Endothelial cell of umbilical vein (primary cell): Measurements from ENCODE around the gene SLC38A6. TPM values are rescaled to one million over a fixed set of nuclear protein-coding genes. Genes with fewer than 3 reads are reported as not detected.
"Not testable (repeated sequence)": the region's sequence is repeated elsewhere in the genome, so short reads cannot be mapped to it uniquely, and the experiment has no call there.

ENCODE experiments used
- BruUV-seq: library from RNA; stranded (reverse); fragments of 400-500 nt; replicated peaks from 2 replicates; lab custom pipeline; 2021; lab: Mats Ljungman, UMichigan
- CTCF ChIA-PET: fragments of 300-600, 350-600 bp; sonication (Branson Sonifier 250); formaldehyde crosslinking; loops from one replicate; lab custom pipeline; 2021; ENCODE audit warnings: antibody characterized with exemption, inconsistent platforms; lab: Charles Lee
- POLR2A ChIA-PET: fragments of 300-600, 350-600 bp; sonication (Branson Sonifier 250); formaldehyde crosslinking; loops from one replicate; lab custom pipeline; 2021; ENCODE audit warnings: antibody characterized with exemption, inconsistent platforms; lab: Charles Lee
- DNase-seq: peaks from one replicate; pipeline ENCODE4 v3.0.0-alpha.2; 2011; ENCODE audit warnings: low read depth, low spot score
- FAIRE-seq: peaks from 2 replicates; lab custom pipeline; 2011; peaks lifted over from hg19 to GRCh38; lab: Jason Lieb, UNC
- H2AFZ ChIP-seq: 2 replicates; pipeline ENCODE4 v1.6.0; 2012; ENCODE audit warnings: low read depth, low read length, control low read depth, inconsistent platforms
- H3K27ac ChIP-seq: 2 replicates; pipeline ENCODE4 v1.5.1; 2011; ENCODE audit warnings: low read depth, mild to moderate bottlenecking, control low read depth, low read length, moderate library complexity; ENCODE audit not compliant: insufficient read depth
- H3K27me3 ChIP-seq, 2 experiments: 2 replicates each; pipeline versions ENCODE4 v1.6.0 to v1.6.1; 2011; ENCODE audit warnings: low read length in 2 of 2, mixed read lengths in 1 of 2; ENCODE audit not compliant: control insufficient read depth in 2 of 2, insufficient read depth in 2 of 2
- H3K36me3 ChIP-seq, 2 experiments: 2 replicates in 1 of 2; 3 replicates in 1 of 2; pipeline ENCODE4 v1.5.1; 2011; ENCODE audit warnings: low read length in 2 of 2, mild to moderate bottlenecking in 1 of 2, moderate library complexity in 1 of 2; ENCODE audit not compliant: control insufficient read depth in 2 of 2, insufficient read depth in 2 of 2; ENCODE audit errors: extremely low read depth in 1 of 2
- H3K4me1 ChIP-seq: 3 replicates; pipeline ENCODE4 v1.5.1; 2011; ENCODE audit warnings: mild to moderate bottlenecking, low read length; ENCODE audit not compliant: control insufficient read depth, insufficient read depth; ENCODE audit errors: extremely low read depth
- H3K4me2 ChIP-seq: 2 replicates; pipeline ENCODE4 v1.6.1; 2011; ENCODE audit warnings: low read length, control low read depth, mixed read lengths; ENCODE audit not compliant: insufficient read depth
- H3K4me3 ChIP-seq, 3 experiments: fragments of 200-600 bp in 1 of 3; sonication (generic), shearing (Covaris generic) in 1 of 3; replicated peaks in 1 of 3; 2 replicates each; pipeline ENCODE4 v1.5.1; 2011 to 2016; ENCODE audit warnings: control low read depth in 3 of 3, low read length in 3 of 3, mild to moderate bottlenecking in 2 of 3, inconsistent platforms in 1 of 3, low read depth in 1 of 3, moderate library complexity in 1 of 3; ENCODE audit not compliant: insufficient read depth in 1 of 3
- H3K79me2 ChIP-seq: 2 replicates; pipeline ENCODE4 v1.6.0; 2012; ENCODE audit warnings: low read length, inconsistent platforms; ENCODE audit not compliant: control insufficient read depth, insufficient read depth
- H3K9ac ChIP-seq: replicated peaks from 2 replicates; pipeline ENCODE3; 2011; ENCODE audit warnings: low read length, control low read depth; ENCODE audit not compliant: insufficient read depth; ENCODE audit errors: extremely low read depth
- H3K9me1 ChIP-seq: replicated peaks from 3 replicates; pipeline ENCODE4 v1.6.0; 2011; ENCODE audit warnings: mild to moderate bottlenecking, low read length; ENCODE audit not compliant: control insufficient read depth, insufficient read depth; ENCODE audit errors: extremely low read depth
- H3K9me3 ChIP-seq: replicated peaks from 2 replicates; pipeline ENCODE4 v1.5.1; 2012; ENCODE audit warnings: low read length, inconsistent platforms; ENCODE audit not compliant: control insufficient read depth, insufficient read depth
- H4K20me1 ChIP-seq: replicated peaks from 2 replicates; pipeline ENCODE3; 2011; ENCODE audit warnings: mild to moderate bottlenecking, low read length; ENCODE audit not compliant: control insufficient read depth, insufficient read depth; ENCODE audit errors: extremely low read depth
- EZH2 ChIP-seq: IDR thresholded peaks from 2 replicates; pipeline ENCODE4 v1.6.1; 2012; ENCODE audit warnings: borderline replicate concordance, low read depth, mild to moderate bottlenecking, moderate library complexity, low read length, inconsistent platforms; ENCODE audit not compliant: severe bottlenecking
- FOS ChIP-seq: IDR thresholded peaks from 2 replicates; pipeline ENCODE4 v1.6.1; 2011; ENCODE audit warnings: mild to moderate bottlenecking, low read length, moderate library complexity, borderline replicate concordance; ENCODE audit not compliant: insufficient read depth
- JUN ChIP-seq: IDR thresholded peaks from 2 replicates; pipeline ENCODE4 v1.6.1; 2011; ENCODE audit warnings: borderline replicate concordance, low read depth; ENCODE audit not compliant: insufficient read length, insufficient read depth
- POLR2AphosphoS5 ChIP-seq: IDR thresholded peaks from 2 replicates; pipeline ENCODE4 v1.6.1; 2012; ENCODE audit warnings: low read depth, mild to moderate bottlenecking, control low read depth, low read length, moderate library complexity; ENCODE audit not compliant: insufficient read depth
- dilution Hi-C: fragments of 300-500 bp; cut with MboI; formaldehyde crosslinking; loops from one replicate; pipeline ENCODE4 v1.15.0; 2019; ENCODE audit warnings: low sequenced_read_pairs; ENCODE audit not compliant: extremely low pct_ligation_motif_present
- intact Hi-C: fragments of 100-400 bp; cut with micrococcal nuclease; formaldehyde crosslinking; loops from one replicate; pipeline ENCODE4 v1.10.0; 2022
- polyA plus RNA-seq, 4 experiments: library from polyadenylated mRNA; depleted of rRNA in 3 of 4; stranded (reverse) in 3 of 4; unstranded in 1 of 4; fragments of >200 nt; gene quantifications; 2 replicates each; pipeline versions ENCODE4 v1.2.1 to v1.2.3, GENCODE V29; 2011 to 2012; ENCODE audit warnings: missing spikeins in 1 of 4
- total RNA-seq: library from RNA; stranded (reverse); gene quantifications from 2 replicates; pipeline ENCODE4 v1.2.3, GENCODE V29; 2021

Gene SLC38A6
- total and polyA plus RNA-seq, 2 donors (not counting 3 experiments of a cell fraction or from before 2014, with no cell fraction given), result 17.3 to 24.6 TPM

- H3K4me2 ChIP-seq, H3K79me2 ChIP-seq, H3K27me3 ChIP-seq, H3K9ac ChIP-seq, H3K4me3 ChIP-seq, H3K9me3 ChIP-seq, FAIRE-seq, H3K9me1 ChIP-seq, H3K36me3 ChIP-seq, DNase-seq, H4K20me1 ChIP-seq, dilution Hi-C loops, BruUV-seq, H2AFZ ChIP-seq, intact Hi-C loops: not testable (repeated sequence)
- Histone ChIP-seq H3K27ac (peak overlapping the region; percentile 62), H3K4me1 (peaks cover 43% of the 10 kb centered on the region)
- CTCF ChIA-PET, result interaction anchor here (0.8 to 1.3 kb wide), 3 partner anchors 13 to 50 kb away, joined by 3 read pairs; no protein-coding TSS in a partner anchor
- POLR2A ChIA-PET, result interaction anchor here (0.6 kb wide), 1 partner anchor 14 kb away, joined by 4 read pairs; no protein-coding TSS in a partner anchor
These were observed 117.1 kb downstream of the SLC38A6 start for GRCh38 chr14:61098096-61098495.

- H3K27me3 ChIP-seq, result no peaks in the 10 kb centered on the region
- H3K4me1 ChIP-seq, result peaks cover 49% of the 10 kb centered on the region
- BruUV-seq, result no TSS peak
- peak overlapping the region; percentile 62 for H3K27ac ChIP-seq
- H3K36me3 ChIP-seq, result no peaks in the 10 kb centered on the region
- TF ChIP-seq EZH2 (no peak), POLR2AphosphoS5 (no peak), JUN (peak; percentile 22), FOS (peak; percentile 54)
- ChIA-PET CTCF (interaction anchor here (0.8 to 1.3 kb wide), 3 partner anchors 12 to 49 kb away, joined by 3 read pairs; no protein-coding TSS in a partner anchor), POLR2A (no interaction called here)
- H3K9ac ChIP-seq, result no peak overlapping the region
- H3K4me2 ChIP-seq, result peak overlapping the region; percentile 35
- no peak overlapping the region for H3K4me3 ChIP-seq
- no peaks in the 10 kb centered on the region for H3K9me1 ChIP-seq
- no peak overlapping the region for H2AFZ ChIP-seq
- H3K79me2 ChIP-seq, result no peaks in the 10 kb centered on the region
- no peaks in the 10 kb centered on the region for H3K9me3 ChIP-seq
- H4K20me1 ChIP-seq, result no peaks in the 10 kb centered on the region
- DNase-seq (peak; percentile 43), FAIRE-seq (no peak)
- intact Hi-C loops, result no loop called here
- dilution Hi-C loops, result no loop called here
These were observed 117.7 kb downstream of the SLC38A6 start for GRCh38 chr14:61098721-61099120.
